ENCODE measurements around the gene MRTFB.

DNA sequence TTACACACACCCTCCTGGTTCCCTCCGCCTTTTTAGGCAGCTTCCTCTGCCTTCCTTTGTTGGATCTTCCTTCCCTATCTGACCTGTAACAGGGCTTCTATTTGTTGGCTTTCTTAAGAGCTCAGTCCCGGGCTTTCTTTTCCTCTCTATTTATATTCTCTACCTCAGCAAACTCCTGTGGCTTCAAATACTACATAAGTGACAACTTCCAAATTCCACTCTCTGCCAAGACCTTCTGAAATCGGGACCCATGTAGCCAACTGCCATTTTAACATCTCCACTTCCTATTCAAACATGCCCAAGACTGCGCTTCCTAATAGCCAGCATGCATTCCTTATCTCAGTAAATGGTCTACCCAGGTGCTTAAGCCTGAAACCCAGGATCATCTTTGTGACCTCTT lies 128.1 kb downstream of the MRTFB start:
- TF ChIP-seq POLR2A (IDR thresholded peaks at IDR 0.05), result no peak
- TF ChIP-seq, protein P1, sequence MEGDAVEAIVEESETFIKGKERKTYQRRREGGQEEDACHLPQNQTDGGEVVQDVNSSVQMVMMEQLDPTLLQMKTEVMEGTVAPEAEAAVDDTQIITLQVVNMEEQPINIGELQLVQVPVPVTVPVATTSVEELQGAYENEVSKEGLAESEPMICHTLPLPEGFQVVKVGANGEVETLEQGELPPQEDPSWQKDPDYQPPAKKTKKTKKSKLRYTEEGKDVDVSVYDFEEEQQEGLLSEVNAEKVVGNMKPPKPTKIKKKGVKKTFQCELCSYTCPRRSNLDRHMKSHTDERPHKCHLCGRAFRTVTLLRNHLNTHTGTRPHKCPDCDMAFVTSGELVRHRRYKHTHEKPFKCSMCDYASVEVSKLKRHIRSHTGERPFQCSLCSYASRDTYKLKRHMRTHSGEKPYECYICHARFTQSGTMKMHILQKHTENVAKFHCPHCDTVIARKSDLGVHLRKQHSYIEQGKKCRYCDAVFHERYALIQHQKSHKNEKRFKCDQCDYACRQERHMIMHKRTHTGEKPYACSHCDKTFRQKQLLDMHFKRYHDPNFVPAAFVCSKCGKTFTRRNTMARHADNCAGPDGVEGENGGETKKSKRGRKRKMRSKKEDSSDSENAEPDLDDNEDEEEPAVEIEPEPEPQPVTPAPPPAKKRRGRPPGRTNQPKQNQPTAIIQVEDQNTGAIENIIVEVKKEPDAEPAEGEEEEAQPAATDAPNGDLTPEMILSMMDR (IDR thresholded peaks at IDR 0.05), result no peak
- TF ChIP-seq EP300 (IDR thresholded peaks at IDR 0.05; ENCODE audit: low read depth), result no peak
- no peak for TF ChIP-seq POLR2AphosphoS5 (IDR thresholded peaks at IDR 0.05)
